Trophoblast cell (in vitro differentiated cells and primary cell): ENCODE results near the gene NOTCH3.
A peak's percentile ranks its signal among the peaks of the same experiment; 100 is the strongest.

Source experiments
- DNase-seq, 2 donors: peaks; one replicate each; pipeline ENCODE4 v3.0.0-alpha.2; 2016
- H2AFZ ChIP-seq: 2 replicates; pipeline ENCODE4 v1.6.1; 2013; ENCODE audit warnings: low read length, moderate library complexity, mild to moderate bottlenecking; ENCODE audit not compliant: insufficient read depth, poor library complexity
- H2AK5ac ChIP-seq: 2 replicates; pipeline ENCODE4 v1.6.1; 2013; ENCODE audit warnings: mild to moderate bottlenecking, low read length
- H2BK120ac ChIP-seq: 2 replicates; pipeline ENCODE4 v1.6.1; 2013; ENCODE audit warnings: low read length, mild to moderate bottlenecking, moderate library complexity; ENCODE audit not compliant: insufficient read depth, poor library complexity
- H2BK12ac ChIP-seq: 2 replicates; pipeline ENCODE4 v1.6.1; 2013; ENCODE audit warnings: mild to moderate bottlenecking, low read length, moderate library complexity
- H2BK5ac ChIP-seq: 2 replicates; pipeline ENCODE4 v1.6.1; 2013; ENCODE audit warnings: low read length, low read depth, moderate library complexity, mild to moderate bottlenecking; ENCODE audit not compliant: poor library complexity
- H3K14ac ChIP-seq: 2 replicates; pipeline ENCODE4 v1.6.1; 2013; ENCODE audit warnings: mild to moderate bottlenecking, low read length
- H3K18ac ChIP-seq: 2 replicates; pipeline ENCODE4 v1.6.1; 2013; ENCODE audit warnings: mild to moderate bottlenecking, low read length
- H3K23ac ChIP-seq: 2 replicates; pipeline ENCODE4 v1.6.1; 2013; ENCODE audit warnings: low read length
- H3K27ac ChIP-seq: 2 replicates; pipeline ENCODE4 v1.5.1; 2013; ENCODE audit warnings: low read depth, mild to moderate bottlenecking, inconsistent platforms, low read length, moderate library complexity
- H3K27me3 ChIP-seq: 2 replicates; pipeline ENCODE4 v1.6.1; 2013; ENCODE audit warnings: inconsistent platforms, mild to moderate bottlenecking, low read length, moderate library complexity; ENCODE audit not compliant: insufficient read depth
- H3K36me3 ChIP-seq, 2 experiments: 1 replicate in 1 of 2; 2 replicates in 1 of 2; pipeline ENCODE4 v1.6.1; 2013; ENCODE audit warnings: low read length in 2 of 2, mild to moderate bottlenecking in 2 of 2, moderate library complexity in 1 of 2; ENCODE audit not compliant: insufficient read depth in 2 of 2, control insufficient read depth in 1 of 2
- H3K4ac ChIP-seq: 2 replicates; pipeline ENCODE4 v1.6.1; 2013; ENCODE audit warnings: low read depth, mild to moderate bottlenecking, low read length, moderate library complexity
- H3K4me1 ChIP-seq, 2 experiments: 1 replicate in 1 of 2; 2 replicates in 1 of 2; pipeline ENCODE4 v1.6.1; 2013; ENCODE audit warnings: low read length in 2 of 2, mild to moderate bottlenecking in 2 of 2, moderate library complexity in 1 of 2; ENCODE audit not compliant: insufficient read depth in 2 of 2, control insufficient read depth in 1 of 2
- H3K4me2 ChIP-seq: 2 replicates; pipeline ENCODE4 v1.6.1; 2013; ENCODE audit warnings: inconsistent platforms, mild to moderate bottlenecking, low read length, moderate library complexity
- H3K4me3 ChIP-seq: 2 replicates; pipeline ENCODE4 v1.5.1; 2013; ENCODE audit warnings: mild to moderate bottlenecking, low read depth, low read length, inconsistent platforms
- H3K79me1 ChIP-seq: one replicate; pipeline ENCODE4 v1.6.1; 2013; ENCODE audit warnings: low read length
- H3K79me2 ChIP-seq: 2 replicates; pipeline ENCODE4 v1.6.1; 2013; ENCODE audit warnings: low read length, mild to moderate bottlenecking; ENCODE audit not compliant: control insufficient read depth, insufficient read depth, poor library complexity
- H3K9ac ChIP-seq: 2 replicates; pipeline ENCODE4 v1.6.1; 2013; ENCODE audit warnings: mild to moderate bottlenecking, low read length
- H3K9me3 ChIP-seq: 2 replicates; pipeline ENCODE4 v1.6.1; 2013; ENCODE audit warnings: low read depth, mild to moderate bottlenecking, control low read depth, inconsistent platforms, low read length; ENCODE audit not compliant: insufficient read depth
- H4K12ac ChIP-seq: 2 replicates; pipeline ENCODE4 v1.6.1; 2013; ENCODE audit warnings: low read depth, mild to moderate bottlenecking, low read length, moderate library complexity
- H4K8ac ChIP-seq: 2 replicates; pipeline ENCODE4 v1.6.1; 2013; ENCODE audit warnings: low read depth, mild to moderate bottlenecking, low read length, moderate library complexity
- H4K91ac ChIP-seq: one replicate; pipeline ENCODE4 v1.6.1; 2013; ENCODE audit warnings: low read depth, mild to moderate bottlenecking, low read length, moderate library complexity
- WGBS: extraction: QIAGEN DNeasy Blood & Tissue Kit; methylation state at CpG from one replicate; pipeline ENCODE4 v1.1.7; 2013; ENCODE audit warnings: missing lambda C conversion rate; ENCODE audit not compliant: insufficient read length, insufficient coverage; ENCODE audit errors: extremely low coverage; 5-methylcytosine and 5-hydroxymethylcytosine counted together

NOTCH3 gene

GRCh38 chr19:15241259-15241910 is 40.6 kb upstream of the NOTCH3 start:
- Histone ChIP-seq H3K79me2 (no peaks in the 10 kb centered on the region), H3K27ac (no peak overlapping the region), H3K9ac (no peak overlapping the region), H2AFZ (no peak overlapping the region), H3K14ac (no peak overlapping the region), H4K12ac (peak overlapping the region; percentile 32), H3K23ac (no peak overlapping the region), H3K4me3 (no peak overlapping the region), H4K8ac (no peak overlapping the region), H2BK12ac (no peak overlapping the region), H3K36me3 (peaks cover 90 to 93% of the 10 kb centered on the region in 2 experiments), H2BK120ac (no peak overlapping the region), H2AK5ac (no peak overlapping the region), H3K4me2 (no peak overlapping the region), H4K91ac (no peak overlapping the region), H3K79me1 (no peaks in the 10 kb centered on the region), H2BK5ac (no peak overlapping the region), H3K4ac (no peak overlapping the region), H3K9me3 (no peaks in the 10 kb centered on the region), H3K18ac (no peak overlapping the region), H3K27me3 (no peaks in the 10 kb centered on the region), H3K4me1 (no peaks in the 10 kb centered on the region)
- no CpG with 5 or more reads among the region's 9 CpGs for WGBS
- DNase-seq = no peak

- Histone ChIP-seq H3K4me1 (no peaks in the 10 kb centered on the region), H2BK12ac (no peak overlapping the region), H2BK5ac (no peak overlapping the region), H3K4me2 (no peak overlapping the region), H3K23ac (no peak overlapping the region), H2AK5ac (no peak overlapping the region), H3K14ac (no peak overlapping the region), H3K27me3 (no peaks in the 10 kb centered on the region), H2BK120ac (no peak overlapping the region), H3K18ac (peak overlapping the region; percentile 1), H3K36me3 (peaks cover 89 to 93% of the 10 kb centered on the region in 2 experiments), H3K79me2 (no peaks in the 10 kb centered on the region), H3K79me1 (no peaks in the 10 kb centered on the region), H4K12ac (no peak overlapping the region), H3K9me3 (no peaks in the 10 kb centered on the region), H3K4ac (no peak overlapping the region), H3K27ac (no peak overlapping the region), H2AFZ (no peak overlapping the region), H3K4me3 (peak overlapping the region; percentile 5), H4K8ac (no peak overlapping the region), H3K9ac (no peak overlapping the region), H4K91ac (no peak overlapping the region)
- no CpG with 5 or more reads among the region's 9 CpGs for WGBS
- DNase-seq = no peak
These were observed 39.7 kb upstream of the NOTCH3 start for GRCh38 chr19:15240515-15240914.

GRCh38 chr19:15239337-15239949 is 38.6 kb upstream of the NOTCH3 start:
- Histone ChIP-seq H2BK5ac (no peak overlapping the region), H2BK120ac (no peak overlapping the region), H2AK5ac (no peak overlapping the region), H3K4ac (no peak overlapping the region), H3K4me1 (no peaks in the 10 kb centered on the region), H3K4me3 (no peak overlapping the region), H4K91ac (no peak overlapping the region), H3K79me1 (no peaks in the 10 kb centered on the region), H3K27ac (no peak overlapping the region), H3K36me3 (peaks cover 80 to 83% of the 10 kb centered on the region in 2 experiments), H2AFZ (no peak overlapping the region), H3K9ac (no peak overlapping the region), H4K8ac (no peak overlapping the region), H3K4me2 (no peak overlapping the region), H4K12ac (no peak overlapping the region), H3K14ac (no peak overlapping the region), H3K23ac (no peak overlapping the region), H3K79me2 (no peaks in the 10 kb centered on the region), H3K9me3 (no peaks in the 10 kb centered on the region), H3K27me3 (no peaks in the 10 kb centered on the region), H3K18ac (no peak overlapping the region), H2BK12ac (no peak overlapping the region)
- WGBS = no CpG with 5 or more reads among the region's 26 CpGs
- no peak for DNase-seq

- Histone ChIP-seq H2AK5ac (no peak overlapping the region), H3K4me1 (no peaks in the 10 kb centered on the region), H2BK120ac (no peak overlapping the region), H4K12ac (no peak overlapping the region), H2AFZ (no peak overlapping the region), H3K79me1 (no peaks in the 10 kb centered on the region), H3K27me3 (no peaks in the 10 kb centered on the region), H2BK5ac (no peak overlapping the region), H3K9me3 (no peaks in the 10 kb centered on the region), H3K14ac (no peak overlapping the region), H3K23ac (no peak overlapping the region), H3K18ac (no peak overlapping the region), H2BK12ac (no peak overlapping the region), H3K36me3 (peaks cover 75 to 76% of the 10 kb centered on the region in 2 experiments), H4K91ac (no peak overlapping the region), H3K4ac (no peak overlapping the region), H3K4me2 (no peak overlapping the region), H3K4me3 (no peak overlapping the region), H3K79me2 (no peaks in the 10 kb centered on the region), H3K27ac (no peak overlapping the region), H4K8ac (no peak overlapping the region), H3K9ac (no peak overlapping the region)
- WGBS = no CpG with 5 or more reads among the region's 29 CpGs
- peak; percentile 64 to 75 for DNase-seq
These were observed 37.9 kb upstream of the NOTCH3 start for GRCh38 chr19:15238639-15239155.
